Muscle layer of duodenum (tissue), 2 donors: Measurements from ENCODE around the gene PDE11A.
"Not testable (repeated sequence)": the region's sequence is repeated elsewhere in the genome, so short reads cannot be mapped to it uniquely, and the experiment has no call there.

Experiments used
- H3K27ac ChIP-seq: one replicate; pipeline ENCODE4 v1.7.0; 2013; ENCODE audit warnings: mild to moderate bottlenecking, low read length
- H3K27me3 ChIP-seq: one replicate; pipeline ENCODE4 v1.7.0; 2013; ENCODE audit warnings: low read depth, mild to moderate bottlenecking, control low read depth, low read length
- H3K36me3 ChIP-seq, 2 donors: one replicate each; pipeline ENCODE4 v1.7.0; 2013; ENCODE audit warnings: low read length in 2 of 2, control low read depth in 1 of 2, mild to moderate bottlenecking in 1 of 2; ENCODE audit not compliant: insufficient read depth in 2 of 2, control insufficient read depth in 1 of 2
- H3K4me1 ChIP-seq, 2 donors: one replicate each; pipeline ENCODE4 v1.7.0; 2013; ENCODE audit warnings: low read length in 2 of 2, mild to moderate bottlenecking in 2 of 2, control low read depth in 1 of 2, moderate library complexity in 1 of 2; ENCODE audit not compliant: insufficient read depth in 2 of 2, control insufficient read depth in 1 of 2
- H3K4me3 ChIP-seq, 2 donors: one replicate each; pipeline ENCODE4 v1.7.0; 2013; ENCODE audit warnings: low read length in 2 of 2, low read depth in 1 of 2, mild to moderate bottlenecking in 1 of 2
- H3K9me3 ChIP-seq, 2 donors: one replicate each; pipeline ENCODE4 v1.7.0; 2013; ENCODE audit warnings: low read length in 2 of 2, control low read depth in 1 of 2, mild to moderate bottlenecking in 1 of 2; ENCODE audit not compliant: control insufficient read depth in 1 of 2
- donor health status: healthy.

The PDE11A gene

GRCh38 chr2:178072000-178072382 lies 586 bp downstream of the PDE11A start:
- Histone ChIP-seq H3K4me3 (peak overlapping the region in 1 of 2 donors; percentile 70), H3K9me3 (no peaks in the 10 kb centered on the region), H3K27me3 (no peaks in the 10 kb centered on the region), H3K36me3 (no peaks in the 10 kb centered on the region), H3K4me1 (peaks cover 0 to 6% of the 10 kb centered on the region in 2 donors), H3K27ac (no peak overlapping the region)

GRCh38 chr2:178070824-178071223 lies 1.8 kb downstream of the PDE11A start:
- H3K9me3 ChIP-seq: no peaks in the 10 kb centered on the region
- peaks cover 0 to 6% of the 10 kb centered on the region in 2 donors for H3K4me1 ChIP-seq
- no peaks in the 10 kb centered on the region for H3K27me3 ChIP-seq
- no peak overlapping the region for H3K27ac ChIP-seq
- H3K4me3 ChIP-seq: no peak overlapping the region
- H3K36me3 ChIP-seq: no peaks in the 10 kb centered on the region

GRCh38 chr2:178069551-178069950 lies 3.0 kb downstream of the PDE11A start:
- H3K27me3 ChIP-seq: no peaks in the 10 kb centered on the region
- no peaks in the 10 kb centered on the region for H3K9me3 ChIP-seq
- H3K27ac ChIP-seq: no peak overlapping the region
- H3K4me1 ChIP-seq: peaks cover 0 to 6% of the 10 kb centered on the region in 2 donors
- H3K4me3 ChIP-seq: no peak overlapping the region
- no peaks in the 10 kb centered on the region for H3K36me3 ChIP-seq

GRCh38 chr2:178068823-178069454 lies 3.6 kb downstream of the PDE11A start:
- H3K4me1 ChIP-seq: peaks cover 0 to 6% of the 10 kb centered on the region in 2 donors
- H3K36me3 ChIP-seq: no peaks in the 10 kb centered on the region
- no peaks in the 10 kb centered on the region for H3K27me3 ChIP-seq
- no peak overlapping the region for H3K4me3 ChIP-seq
- H3K27ac ChIP-seq: no peak overlapping the region
- H3K9me3 ChIP-seq: no peaks in the 10 kb centered on the region

- Histone ChIP-seq H3K9me3 (no peaks in the 10 kb centered on the region), H3K4me1 (peaks cover 0 to under 1% of the 10 kb centered on the region in 2 donors), H3K27ac (no peak overlapping the region), H3K36me3 (no peaks in the 10 kb centered on the region), H3K4me3 (no peak overlapping the region), H3K27me3 (no peaks in the 10 kb centered on the region)
These were observed 5.5 kb downstream of the PDE11A start for GRCh38 chr2:178066890-178067669.

- Histone ChIP-seq H3K9me3 (no peaks in the 10 kb centered on the region), H3K36me3 (no peaks in the 10 kb centered on the region), H3K4me1 (no peaks in the 10 kb centered on the region), H3K27ac (no peak overlapping the region), H3K4me3 (no peak overlapping the region), H3K27me3 (no peaks in the 10 kb centered on the region)
These were observed 6.3 kb downstream of the PDE11A start for GRCh38 chr2:178066324-178066723.

GRCh38 chr2:178059681-178060080 lies 12.9 kb downstream of the PDE11A start:
- no peaks in the 10 kb centered on the region for H3K9me3 ChIP-seq

GRCh38 chr2:178059111-178059510 lies 13.5 kb downstream of the PDE11A start:
- Histone ChIP-seq H3K36me3 (no peaks in the 10 kb centered on the region), H3K9me3 (no peaks in the 10 kb centered on the region), H3K27me3 (no peaks in the 10 kb centered on the region), H3K4me1 (no peaks in the 10 kb centered on the region), H3K4me3 (no peak overlapping the region), H3K27ac (no peak overlapping the region)

More at GRCh38 chr2:178059681-178060080, 12.9 kb downstream of the PDE11A start:
- Histone ChIP-seq H3K27ac (no peak overlapping the region), H3K27me3 (no peaks in the 10 kb centered on the region), H3K4me3 (no peak overlapping the region), H3K4me1 (no peaks in the 10 kb centered on the region), H3K36me3 (no peaks in the 10 kb centered on the region)

- H3K4me1 ChIP-seq: no peaks in the 10 kb centered on the region
- no peaks in the 10 kb centered on the region for H3K27me3 ChIP-seq
- no peaks in the 10 kb centered on the region for H3K9me3 ChIP-seq
- H3K27ac ChIP-seq: no peak overlapping the region
- no peaks in the 10 kb centered on the region for H3K36me3 ChIP-seq
- no peak overlapping the region for H3K4me3 ChIP-seq
These were observed 15.3 kb downstream of the PDE11A start for GRCh38 chr2:178057179-178057680.

- Histone ChIP-seq H3K36me3 (no peaks in the 10 kb centered on the region), H3K27ac (no peak overlapping the region), H3K4me1 (no peaks in the 10 kb centered on the region), H3K9me3 (no peaks in the 10 kb centered on the region), H3K27me3 (no peaks in the 10 kb centered on the region), H3K4me3 (no peak overlapping the region)
These were observed 16.2 kb downstream of the PDE11A start for GRCh38 chr2:178056345-178056744.

GRCh38 chr2:178051257-178051656 lies 21.3 kb downstream of the PDE11A start:
- H3K36me3 ChIP-seq, H3K4me3 ChIP-seq, H3K27me3 ChIP-seq, H3K27ac ChIP-seq, H3K9me3 ChIP-seq, H3K4me1 ChIP-seq: not testable (repeated sequence)
